Pulmonary artery endothelial cell (primary cell): Measurements from ENCODE around the gene TFEB. TPM values are rescaled to one million over a fixed set of nuclear protein-coding genes. Genes with fewer than 3 reads are reported as not detected.

Source experiments
- DNase-seq: peaks from one replicate; pipeline ENCODE4 v3.0.0-alpha.2; 2011; ENCODE audit warnings: low read depth, low spot score
- total RNA-seq: library from RNA; depleted of rRNA; stranded (reverse); fragments of >200 nt; gene quantifications from 2 replicates; pipeline ENCODE4 v1.2.3, GENCODE V29; 2014

Gene TFEB
- total RNA-seq, 1 donor from 2014 or later: 3.8 TPM

DNA sequence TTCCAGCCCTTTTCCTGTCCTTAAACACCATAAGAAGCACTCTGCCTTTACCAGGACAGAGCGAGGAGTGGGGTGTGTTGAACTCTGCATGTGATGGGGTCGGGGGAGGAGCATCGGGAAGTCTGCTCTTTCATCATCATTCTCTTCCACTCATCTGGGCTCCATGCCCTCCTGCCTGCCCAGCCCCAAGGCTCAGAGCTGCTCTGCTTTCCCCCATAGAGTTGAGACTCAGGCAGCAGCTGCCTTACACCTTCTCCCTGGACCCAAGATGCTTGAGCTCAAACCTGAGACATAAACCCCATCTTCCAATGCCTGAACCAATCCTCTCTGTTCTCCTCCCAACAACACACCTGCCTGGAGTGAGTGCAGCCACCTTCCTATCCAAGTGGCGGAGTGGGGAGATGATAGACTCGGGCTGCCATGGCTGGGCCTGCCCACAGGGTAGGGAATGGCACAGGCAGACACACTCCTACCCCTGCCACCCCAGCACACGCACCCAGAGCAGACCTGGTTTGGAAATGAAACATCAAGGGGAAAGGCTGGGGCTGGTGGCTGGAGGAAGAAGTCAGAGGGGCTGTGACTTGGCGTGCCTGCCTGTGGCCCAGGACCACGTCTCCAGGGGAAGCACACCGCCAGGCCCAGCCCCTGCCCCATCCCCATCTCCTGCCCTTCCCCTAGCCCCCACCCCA is 28.4 kb downstream of the TFEB start:
- no peak for DNase-seq

DNA sequence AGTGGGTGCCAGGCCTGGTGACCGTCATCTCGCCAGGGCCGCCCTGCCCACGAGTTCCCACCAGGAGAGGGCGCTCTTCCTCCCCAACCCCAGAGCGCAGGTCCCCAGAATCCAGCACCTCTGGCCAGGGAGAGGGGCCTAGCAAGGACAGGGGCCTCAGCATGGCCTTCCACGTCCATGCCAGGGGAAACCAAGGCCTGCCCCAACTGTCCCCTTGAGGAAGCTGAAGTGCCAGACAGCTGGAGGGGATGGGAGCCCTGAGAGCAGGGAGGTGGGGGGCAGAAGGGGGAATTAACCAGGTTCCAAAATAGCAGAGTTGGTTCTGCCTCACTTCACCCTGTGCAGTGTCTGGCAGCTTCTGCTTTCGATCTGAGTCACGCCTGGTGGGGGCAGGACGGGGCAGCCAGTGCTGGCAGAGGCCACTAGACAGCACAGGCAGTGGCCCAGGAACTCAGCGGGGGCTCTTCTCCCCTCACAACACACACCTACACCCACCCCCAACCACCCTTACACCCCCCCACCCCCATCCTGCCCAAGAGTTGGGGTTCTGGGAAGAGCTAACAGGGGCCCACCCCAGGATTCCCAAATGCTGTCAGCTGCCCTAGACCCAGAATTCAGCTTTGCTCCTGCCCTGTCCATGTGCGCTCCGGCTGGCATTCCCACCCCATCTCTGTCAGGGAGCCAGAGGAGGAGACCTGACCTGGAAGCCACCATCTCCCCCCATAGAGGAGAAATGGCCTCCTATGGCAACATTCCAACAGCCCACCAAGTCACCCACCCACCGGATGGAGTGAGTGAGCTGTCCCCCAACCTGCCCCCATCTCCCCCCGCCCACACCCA is 29.2 kb downstream of the TFEB start:
- no peak for DNase-seq

DNA sequence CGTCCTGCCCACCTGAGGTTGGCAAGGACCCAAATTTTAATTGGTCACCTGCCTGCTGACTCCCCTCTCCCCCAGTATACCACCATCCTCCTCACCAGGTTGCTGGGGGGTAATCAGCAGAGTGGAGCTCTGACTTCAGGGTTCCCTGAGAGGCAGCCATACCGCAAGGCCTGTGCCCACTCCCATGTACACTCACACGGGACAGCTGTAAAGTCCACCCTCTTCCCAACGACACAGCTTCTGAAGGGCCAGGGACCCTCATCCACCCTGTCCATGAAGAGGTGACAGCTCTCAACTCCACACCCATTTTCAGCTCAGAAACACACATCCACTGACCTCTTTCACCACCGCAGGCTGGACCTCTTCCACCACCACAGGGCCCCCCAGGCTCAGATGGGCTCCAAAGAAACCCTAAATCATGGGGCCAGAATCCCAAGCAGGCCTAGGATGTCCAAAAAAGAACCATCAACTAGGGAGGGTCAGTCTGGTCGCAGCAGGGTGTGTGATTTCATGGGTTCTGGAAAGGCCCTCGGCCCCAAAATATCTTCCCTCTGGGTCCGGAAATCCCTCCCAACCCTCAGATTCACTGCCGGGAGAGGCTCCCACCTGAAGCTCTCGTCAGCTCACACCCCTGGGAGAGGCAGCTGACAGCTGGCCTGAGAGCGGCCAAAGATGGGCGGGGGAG is 30.0 kb downstream of the TFEB start:
- no peak for DNase-seq

DNA sequence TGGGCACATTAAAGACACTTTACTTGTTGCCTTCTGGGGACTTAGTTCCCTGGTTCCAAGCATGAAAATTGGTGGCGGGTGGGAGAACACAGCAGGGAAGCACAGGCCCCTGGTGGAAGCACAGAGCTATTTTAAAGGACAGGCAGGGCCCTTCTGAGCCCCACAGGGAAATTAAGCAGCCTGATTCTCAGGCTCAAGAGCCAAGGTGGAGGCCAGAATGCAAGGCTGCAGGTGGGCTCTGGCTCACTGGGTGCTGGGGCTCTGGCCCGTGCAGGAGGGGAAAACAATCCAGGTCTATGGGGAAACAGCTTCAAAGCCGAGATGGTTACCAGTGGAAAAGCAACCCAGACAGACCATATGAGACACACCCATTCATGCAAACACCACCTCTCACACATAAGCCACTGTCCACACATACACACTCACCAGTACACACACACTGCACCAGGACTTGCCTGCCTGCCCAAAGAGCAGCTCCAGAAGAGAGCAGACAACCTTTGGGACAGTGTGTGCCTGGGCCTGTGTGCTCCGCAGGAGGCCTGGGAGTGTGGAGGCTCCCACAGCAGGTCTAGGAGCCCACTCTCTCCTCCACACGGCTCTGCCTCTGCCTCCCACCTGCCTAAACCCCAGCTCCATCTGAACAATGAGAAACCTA is 30.6 kb downstream of the TFEB start:
- DNase-seq: no peak

DNA sequence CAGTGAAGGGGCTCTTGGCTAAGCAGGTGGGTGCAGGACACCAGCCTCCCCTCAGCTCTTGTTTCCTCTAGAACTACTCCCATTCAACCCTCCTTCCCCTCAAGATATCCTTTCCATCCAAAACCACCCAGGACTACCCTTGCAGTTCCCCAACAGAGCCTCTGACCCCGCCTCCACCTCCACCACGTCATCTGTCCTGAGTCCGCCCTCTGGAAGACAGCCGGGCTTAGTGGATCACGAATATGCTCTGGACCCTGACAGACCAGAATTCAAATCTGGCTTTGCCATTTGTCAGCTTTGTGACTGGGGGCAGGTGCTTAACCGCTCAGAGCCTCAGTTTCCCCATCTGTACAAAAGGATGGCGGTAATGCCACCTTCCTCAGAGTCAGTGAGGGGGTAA is 31.4 kb downstream of the TFEB start:
- no peak for DNase-seq

DNA sequence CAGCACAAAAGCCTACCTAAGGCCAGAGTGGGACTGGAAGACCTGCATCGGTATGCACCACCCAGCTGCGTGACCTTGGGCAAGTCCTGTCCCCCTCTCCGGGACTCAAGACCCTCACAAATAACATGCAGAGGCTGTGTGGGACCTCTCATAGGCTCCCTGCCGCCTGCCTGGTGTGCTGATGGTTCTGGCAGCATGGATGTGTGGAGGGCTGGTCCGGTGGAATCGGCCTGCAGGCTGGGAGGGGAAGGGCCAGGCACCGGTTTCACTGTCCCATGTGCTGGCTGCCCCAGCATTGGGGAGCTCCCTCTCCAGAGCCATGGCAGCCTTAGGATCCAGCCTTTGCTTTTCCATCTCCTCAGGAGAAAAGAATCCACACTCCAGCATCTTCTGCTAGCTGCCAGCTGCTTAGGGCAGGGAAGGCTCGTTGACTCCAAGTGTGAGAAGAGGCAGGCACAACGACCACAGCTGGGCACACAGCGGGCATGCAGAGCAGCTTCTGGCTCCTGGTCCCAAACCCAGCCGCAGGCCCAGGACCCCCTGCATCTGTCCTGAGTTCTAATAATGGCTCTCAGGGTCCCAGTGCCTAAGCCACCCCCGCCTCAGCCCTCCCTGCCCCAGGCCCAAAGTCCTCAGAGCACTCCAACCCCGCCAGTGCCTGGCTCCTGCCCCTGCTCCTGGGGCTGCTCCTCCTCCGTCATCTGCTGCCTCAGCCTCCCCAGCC is 32.5 kb downstream of the TFEB start:
- no peak for DNase-seq

DNA sequence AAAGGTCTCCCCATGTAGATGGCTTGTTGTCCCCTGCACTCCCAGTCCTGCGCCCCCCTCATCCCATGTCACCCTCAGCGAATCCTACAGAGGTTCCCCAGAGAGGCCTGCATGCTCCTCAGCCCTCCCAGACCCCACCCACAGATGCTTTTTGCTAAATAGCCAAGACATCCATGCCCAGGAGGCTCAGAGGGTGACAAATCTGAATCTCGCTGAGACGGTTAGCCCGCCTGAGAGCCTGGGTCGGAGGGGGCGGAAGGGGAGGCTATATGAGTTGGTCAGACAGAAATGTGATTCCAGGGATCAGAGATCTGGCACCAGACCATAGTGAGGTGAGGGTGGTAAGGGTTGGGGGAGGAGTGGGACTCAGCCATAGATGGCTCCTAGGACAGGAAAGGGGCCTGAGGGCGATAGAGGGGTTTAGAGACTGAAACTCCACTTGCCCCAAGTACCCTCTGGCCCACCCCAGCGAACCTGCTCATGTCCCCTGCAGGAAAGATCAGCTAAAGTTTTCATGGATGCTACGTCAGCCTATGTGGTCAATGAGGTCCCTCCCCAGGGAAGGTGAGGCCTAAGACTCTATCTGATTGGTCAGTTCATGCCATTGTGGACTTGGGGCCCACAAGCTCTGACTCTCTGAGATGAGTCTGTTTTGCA is 33.2 kb downstream of the TFEB start:
- no peak for DNase-seq

DNA sequence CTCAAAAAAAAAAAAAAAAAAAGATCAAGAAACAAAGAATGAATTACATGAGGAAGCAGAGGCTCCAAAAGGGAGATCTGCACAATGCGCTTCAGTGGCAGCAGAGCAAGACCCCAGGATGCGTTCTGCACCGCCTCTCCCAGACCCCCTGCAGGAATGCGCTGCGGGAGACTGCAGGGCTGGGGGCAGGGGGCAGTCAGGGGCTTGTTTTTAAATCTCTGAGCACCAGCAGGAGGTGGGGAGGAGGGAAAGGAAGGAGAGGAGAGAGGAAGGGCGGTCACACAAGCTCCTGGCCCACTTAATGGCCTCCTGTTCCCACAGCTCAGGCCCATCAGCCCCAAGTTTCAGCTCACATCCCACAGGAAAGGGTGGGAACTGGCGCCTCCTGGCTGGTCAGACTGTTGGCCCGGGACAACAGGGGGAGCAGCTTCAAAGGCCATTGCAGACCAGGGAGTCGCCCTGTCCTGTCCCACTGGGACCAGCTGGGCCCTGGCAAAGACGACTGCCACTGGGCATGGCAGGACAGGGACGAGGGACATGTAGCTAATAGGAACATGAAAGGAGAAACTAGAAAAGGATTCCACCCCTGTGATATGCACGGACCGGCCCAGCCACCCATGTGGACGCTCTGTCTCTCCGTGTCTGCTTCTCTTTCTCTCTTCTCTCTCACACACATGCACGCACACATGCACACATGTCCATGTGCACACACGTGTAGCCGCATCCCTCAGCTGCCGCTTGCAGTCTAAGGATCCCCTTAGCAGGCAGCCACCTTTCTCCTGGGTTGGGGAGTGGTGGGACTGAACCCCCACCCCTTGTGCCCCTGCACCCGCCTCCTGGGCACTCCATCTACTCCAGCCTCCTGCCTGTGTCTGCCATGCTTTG is 34.7 kb downstream of the TFEB start:
- DNase-seq: no peak

DNA sequence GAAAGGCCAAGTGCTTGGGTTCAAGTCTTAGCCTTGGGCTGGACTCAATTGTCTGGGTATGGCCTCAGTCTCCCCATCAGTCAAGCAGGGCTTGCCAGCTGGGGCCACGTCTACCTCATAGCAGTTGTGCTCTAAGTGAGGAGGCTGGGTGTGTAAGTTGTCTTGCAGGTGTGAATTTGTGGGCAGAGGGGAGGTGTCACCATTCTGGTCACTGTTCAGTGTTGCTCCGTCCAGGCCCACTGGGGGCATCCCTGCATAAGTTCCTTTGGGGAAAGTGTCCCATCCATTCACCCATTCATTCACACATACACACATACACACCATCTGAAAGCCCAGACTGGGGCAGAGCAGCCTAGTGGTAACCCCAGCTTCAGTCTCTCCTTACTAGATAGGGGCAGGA is 36.3 kb downstream of the TFEB start:
- no peak for DNase-seq

DNA sequence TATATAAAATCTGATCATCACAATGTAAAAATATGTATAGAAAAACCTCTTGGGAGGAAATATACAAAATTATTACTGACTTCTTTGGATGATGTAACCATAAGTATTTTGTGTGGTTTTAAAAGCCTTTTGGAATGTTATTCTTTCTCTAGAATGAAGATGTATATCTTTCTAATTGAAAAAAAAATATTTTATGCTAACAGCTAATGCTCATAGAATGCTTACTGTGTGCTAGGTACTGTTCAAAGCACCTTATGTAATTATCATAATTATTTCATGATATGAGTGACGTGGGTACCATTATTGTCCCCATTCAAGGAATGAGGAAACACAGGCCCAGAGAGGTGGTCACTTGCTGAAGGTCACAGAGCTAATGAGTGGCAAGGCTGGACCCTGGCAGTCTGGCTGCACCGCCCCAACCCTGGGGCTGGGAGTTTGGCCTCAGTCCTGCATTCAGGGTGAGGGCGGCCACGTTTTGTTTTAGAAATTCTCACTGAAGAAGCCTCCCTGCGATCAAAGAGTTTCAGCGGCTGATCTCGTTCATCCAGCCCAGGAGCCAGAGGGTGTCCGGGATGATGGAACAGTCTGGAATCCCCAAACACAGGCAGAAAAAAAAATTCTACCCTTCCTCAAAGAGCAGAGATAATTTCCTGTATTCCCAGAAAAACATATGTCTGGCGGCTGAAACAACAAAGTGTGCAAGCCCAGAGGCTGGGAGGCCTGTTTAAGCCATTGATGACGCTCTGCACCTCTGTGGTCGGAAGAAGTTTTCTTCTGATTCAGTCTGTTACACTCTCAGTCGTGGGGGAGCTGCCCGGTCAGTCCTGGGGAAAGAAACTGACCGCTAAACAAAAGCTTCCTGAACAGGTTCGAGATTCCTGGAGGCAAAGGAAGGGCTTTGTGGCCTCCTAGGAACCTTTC is 37.3 kb downstream of the TFEB start:
- peak; percentile 52 for DNase-seq

DNA sequence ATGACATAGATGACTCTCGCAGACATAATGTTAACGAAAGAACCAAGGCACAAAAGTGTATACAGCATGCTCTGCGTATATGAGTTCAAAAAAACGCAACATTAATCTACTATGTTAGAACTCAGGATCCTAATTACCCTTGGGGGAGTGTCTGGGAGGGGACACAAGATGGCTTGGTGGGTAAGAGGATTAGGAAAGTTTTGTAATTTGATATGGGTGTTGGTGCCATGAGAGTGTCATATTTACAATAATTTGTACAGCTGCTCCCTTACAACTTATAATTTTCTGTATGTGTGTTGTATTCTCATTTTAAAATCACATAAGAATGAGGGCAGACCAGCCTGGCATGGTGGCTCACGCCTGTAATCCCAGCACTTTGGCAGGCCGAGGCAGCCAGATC is 38.6 kb downstream of the TFEB start:
- no peak for DNase-seq

DNA sequence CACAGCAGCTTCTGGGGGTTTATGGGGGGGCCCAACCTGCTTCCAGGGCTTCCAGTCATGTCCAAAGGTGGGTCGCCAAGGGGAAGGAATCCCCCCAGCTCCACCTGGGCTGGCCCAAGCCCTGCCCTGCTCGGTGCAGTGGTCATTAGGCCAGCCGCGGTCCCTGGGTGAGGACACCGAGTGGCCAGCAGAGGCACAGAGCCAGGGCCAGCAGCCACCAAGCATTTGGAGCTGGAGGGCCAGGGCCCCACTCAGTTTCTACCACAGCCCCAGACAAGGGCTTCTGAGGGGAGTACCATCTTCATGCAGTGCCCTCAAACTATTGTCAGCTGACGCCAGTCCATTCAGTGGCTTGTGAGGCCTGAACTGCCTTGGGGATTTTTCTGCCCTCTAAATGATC is 39.6 kb downstream of the TFEB start:
- DNase-seq: no peak

DNA sequence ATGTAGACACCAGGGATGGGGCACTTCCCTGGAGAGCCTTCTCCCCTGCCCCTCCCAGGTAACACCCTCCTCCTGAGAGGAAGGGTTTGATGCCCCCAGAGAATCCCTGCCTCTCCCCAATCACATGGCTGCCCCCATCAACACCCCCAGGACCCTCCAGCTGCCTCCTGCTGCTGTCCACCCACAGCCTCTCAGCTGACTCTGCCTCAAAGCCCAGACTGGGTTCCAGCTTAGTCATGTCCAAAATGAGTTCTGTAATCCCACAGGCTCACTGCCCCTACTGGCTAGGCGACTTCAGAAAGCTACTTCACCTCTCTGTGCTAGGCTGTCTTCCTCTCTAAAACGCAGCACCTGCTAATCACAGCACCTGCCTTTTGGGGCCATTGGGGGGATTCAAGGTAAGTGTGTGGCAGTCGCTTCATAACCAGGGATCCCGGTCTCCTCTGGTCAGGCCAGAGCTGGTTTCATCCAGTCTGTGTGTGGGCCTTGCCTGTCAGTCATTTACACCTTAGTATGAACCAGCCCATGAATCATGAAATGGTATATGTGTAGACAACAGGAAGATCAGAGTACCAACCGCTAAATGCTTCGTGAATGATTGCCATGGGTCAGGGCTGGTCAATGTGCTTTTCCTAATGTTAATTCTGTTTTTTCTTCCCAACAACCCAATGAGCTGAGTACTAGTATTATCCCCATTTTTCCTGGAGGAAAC is 40.4 kb downstream of the TFEB start:
- no peak for DNase-seq

DNA sequence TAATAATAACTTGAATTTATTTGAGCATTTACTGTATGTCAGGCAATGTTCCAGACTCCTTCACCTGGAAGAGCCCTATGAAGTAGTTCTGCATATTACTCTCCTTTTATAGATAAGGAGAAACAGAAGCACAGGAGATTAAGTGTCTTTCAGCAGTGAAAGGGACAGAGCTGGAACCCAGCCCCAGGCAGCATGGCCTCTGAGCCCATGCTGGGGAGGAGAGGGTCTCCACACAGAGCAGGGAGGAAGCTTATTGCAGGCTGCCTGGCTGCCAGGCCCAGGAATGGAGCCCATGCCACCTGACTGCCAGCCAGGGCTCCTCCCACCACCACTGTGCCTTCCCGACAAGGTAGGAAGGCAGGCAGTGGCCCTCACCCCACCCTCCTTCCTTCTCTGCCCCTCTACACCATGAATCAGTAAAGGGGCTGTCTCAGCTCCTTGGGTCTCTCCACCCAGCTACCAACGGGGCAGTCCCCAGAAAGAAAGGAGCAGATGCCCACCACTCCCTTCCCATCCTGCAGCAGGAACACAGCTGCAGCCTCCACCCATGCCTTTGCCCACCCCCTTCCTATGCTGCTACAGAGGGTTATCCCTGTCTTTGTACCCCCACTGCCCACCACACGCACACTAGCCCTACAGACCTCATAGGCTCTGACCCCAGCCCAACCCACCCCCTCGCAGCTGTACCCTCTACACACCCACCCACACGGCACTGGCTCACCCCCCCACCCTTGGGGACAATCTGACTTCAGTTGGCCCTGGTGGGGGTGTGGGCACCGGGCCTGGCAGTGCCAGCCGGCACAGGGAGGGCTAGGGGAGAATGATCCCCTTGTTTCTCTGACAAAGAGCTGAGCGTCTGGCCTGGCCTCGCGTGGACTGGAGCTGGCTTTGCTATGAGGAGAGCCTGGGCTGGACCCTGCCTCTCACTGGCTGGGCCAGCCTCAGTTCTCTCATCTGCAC is 41.8 kb downstream of the TFEB start:
- DNase-seq: no peak

DNA sequence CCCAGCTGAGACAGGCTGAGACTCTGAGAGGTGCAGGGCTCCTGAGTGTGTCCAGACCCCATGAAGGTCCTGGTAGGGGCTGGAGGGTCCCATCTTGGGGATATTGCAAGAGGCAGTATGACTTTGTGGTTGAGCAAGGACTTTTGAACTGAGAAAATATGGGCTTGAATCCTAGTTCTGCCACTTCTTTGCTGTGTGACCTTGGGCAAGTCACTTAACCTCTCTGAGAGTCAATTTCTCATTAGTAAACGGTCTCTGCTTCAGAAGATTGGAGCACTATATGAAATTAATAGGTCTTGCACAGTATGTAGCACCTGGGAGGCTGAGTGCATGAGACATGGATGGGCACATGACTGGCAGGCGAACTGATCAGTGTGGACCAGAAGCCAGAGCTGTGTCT is 42.7 kb downstream of the TFEB start:
- no peak for DNase-seq

DNA sequence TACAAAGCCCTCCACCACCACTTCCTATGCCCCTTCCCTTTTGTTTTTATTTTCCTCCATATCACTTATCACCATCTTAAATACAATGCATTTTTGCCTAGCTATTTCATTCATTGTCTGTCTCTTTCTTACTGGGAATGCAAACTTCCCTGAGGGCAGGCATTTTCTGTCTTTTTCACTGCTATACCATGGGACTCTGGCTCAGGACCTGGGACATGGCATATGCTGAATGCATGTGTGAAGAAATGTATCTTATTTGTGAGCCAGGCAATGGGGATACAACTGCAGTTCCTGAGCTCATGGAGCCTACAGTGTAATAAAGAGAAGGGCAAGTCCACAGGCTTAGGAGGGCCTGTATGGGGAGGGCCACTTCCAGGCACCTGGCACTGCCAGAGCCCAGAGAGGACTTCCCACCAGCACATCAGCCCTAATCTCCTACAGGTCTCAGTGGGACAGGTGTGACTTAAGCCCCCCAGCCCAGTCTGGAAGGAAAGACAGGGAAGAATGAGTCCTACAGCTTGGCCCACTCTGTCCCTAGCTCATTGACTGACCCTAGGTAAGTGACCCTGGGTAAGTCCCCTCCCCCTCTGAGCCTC is 43.2 kb downstream of the TFEB start:
- no peak for DNase-seq
